Adipose tissue (tissue), 3 donors: Measurements from ENCODE around the gene RBFOX1. TPM values are rescaled to one million over a fixed set of nuclear protein-coding genes. Genes with fewer than 3 reads are reported as not detected.

ENCODE experiments used
- H3K27ac ChIP-seq: one replicate; pipeline ENCODE4 v1.5.1; 2013; ENCODE audit warnings: low read depth, low read length
- WGBS, 3 donors: extraction: QIAGEN DNeasy Blood & Tissue Kit; methylation state at CpG; one replicate each; pipeline ENCODE4 v1.1.7; 2013; 5-methylcytosine and 5-hydroxymethylcytosine counted together
- polyA plus RNA-seq, 3 donors: library from polyadenylated mRNA; stranded (reverse); fragments of 200-250 nt; gene quantifications; one replicate each; pipeline ENCODE4 v1.2.3, GENCODE V29; 2013
- donor health status: healthy with polysubstance abuse.
- donor health status: Bipolar disorder and iron deficiency.
- donor health status: healthy.

Gene RBFOX1
- polyA plus RNA-seq, 3 donors = 0.03 to 0.34 TPM; not detected in 1

DNA sequence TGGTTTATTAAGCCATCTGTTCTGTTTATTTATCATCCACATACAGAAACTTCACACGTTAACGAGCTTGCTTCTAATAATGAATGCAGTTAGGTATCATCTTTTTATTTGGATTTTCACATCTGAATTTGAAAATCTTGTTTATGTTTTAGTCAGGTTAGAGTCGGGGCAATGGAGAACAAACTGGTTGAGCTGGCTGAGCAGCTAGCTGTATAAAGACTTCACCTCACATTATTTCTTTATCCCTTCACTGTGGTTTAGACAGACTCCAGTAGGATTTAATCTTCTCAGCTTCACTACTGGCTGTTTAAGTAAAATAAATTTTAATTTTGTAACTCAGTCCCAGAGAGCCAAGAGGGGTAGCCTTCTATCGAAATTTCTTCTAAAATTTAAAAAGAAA lies 415.9 kb downstream of the RBFOX1 start:
- H3K27ac ChIP-seq = no peak overlapping the region
- WGBS, 3 donors = 48 to 65% (median 56%) methylated on average over 4 of the region's 4 CpGs

DNA sequence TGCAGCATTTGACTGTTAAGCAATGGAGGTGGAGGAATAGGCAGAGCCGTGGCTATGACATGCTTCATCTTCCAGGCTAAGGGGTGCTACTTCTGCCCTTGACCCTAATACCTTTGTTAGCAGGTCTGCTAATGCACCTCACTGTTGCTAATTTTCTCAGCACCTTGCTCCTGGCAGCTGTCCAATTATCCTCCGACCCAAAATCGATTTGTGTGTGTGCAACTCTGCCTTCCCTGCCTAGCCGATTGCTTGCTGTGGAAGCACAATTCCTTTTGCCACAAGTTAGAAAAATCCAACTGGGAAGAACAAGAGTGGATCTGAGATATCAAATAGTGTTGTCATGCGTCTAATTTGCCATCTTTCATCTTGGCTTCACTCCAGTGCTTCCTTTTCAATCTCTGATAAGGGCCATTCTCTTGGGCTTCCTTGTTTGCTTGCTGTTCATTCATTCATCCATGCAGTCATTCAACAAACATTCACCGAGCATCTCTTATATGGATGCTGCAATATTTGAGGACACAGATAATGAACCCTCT lies 422.8 kb downstream of the RBFOX1 start:
- 34 to 74% (median 73%) methylated on average over 6 of the region's 6 CpGs for WGBS, 3 donors
- H3K27ac ChIP-seq = no peak overlapping the region
